DND-41 (cell line): Measurements from ENCODE around the gene ZSWIM5.
"Not testable (repeated sequence)": the region's sequence is repeated elsewhere in the genome, so short reads cannot be mapped to it uniquely, and the experiment has no call there.

Source experiments
- CTCF ChIP-seq: IDR thresholded peaks from 2 replicates; pipeline ENCODE4 v1.5.1; 2012; ENCODE audit warnings: borderline replicate concordance, low read length, moderate library complexity, mild to moderate bottlenecking; ENCODE audit not compliant: poor library complexity, severe bottlenecking; ENCODE audit errors: extremely low read depth
- EZH2 ChIP-seq: IDR thresholded peaks from 3 replicates; pipeline ENCODE4 v1.6.1; 2012; ENCODE audit warnings: borderline replicate concordance, low read depth, mild to moderate bottlenecking, moderate library complexity, low read length, inconsistent platforms; ENCODE audit not compliant: severe bottlenecking

- not testable (repeated sequence) for TF ChIP-seq CTCF, EZH2
These were observed 100.3 kb downstream of the ZSWIM5 start for GRCh38 chr1:45106156-45106545.
